GM12878 (cell line): ENCODE data around the gene PPP2R5C. TPM values are rescaled to one million over a fixed set of nuclear protein-coding genes. Genes with fewer than 3 reads are reported as not detected.

Source experiments
- ATAC-seq: fragments of 200-7000 bp; cut with Tn5 transposase; 3 replicates; pipeline ENCODE4 v1.9.1; 2020; ENCODE audit warnings: mild to moderate bottlenecking, moderate library complexity
- BruUV-seq: library from RNA; stranded (reverse); fragments of 400-500 nt; replicated peaks from 2 replicates; lab custom pipeline; 2021; lab: Mats Ljungman, UMichigan
- CTCF ChIA-PET: fragments of 300-600 bp; sonication (Branson Sonifier 250); formaldehyde crosslinking; extraction: SDS; loops from one replicate; lab custom pipeline; 2021; ENCODE audit warnings: inconsistent platforms; lab: Yijun Ruan, JAX
- POLR2A ChIA-PET: fragments of 350-600 bp; formaldehyde crosslinking; extraction: SDS; loops from one replicate; lab custom pipeline; 2021; ENCODE audit warnings: inconsistent platforms; lab: Charles Lee
- RAD21 ChIA-PET: fragments of 300-600 bp; sonication (Branson Sonifier 250); formaldehyde crosslinking; loops from one replicate; lab custom pipeline; 2023; ENCODE audit warnings: antibody characterized with exemption; ENCODE audit not compliant: unreplicated experiment; lab: Charles Lee
- SMC1A ChIA-PET: fragments of 300-600 bp; sonication (Branson Sonifier 250); formaldehyde crosslinking; loops from one replicate; lab custom pipeline; 2023; ENCODE audit not compliant: unreplicated experiment, uncharacterized antibody; lab: Charles Lee
- DNase-seq: peaks from one replicate; pipeline ENCODE4 v3.0.0-alpha.2; 2011; ENCODE audit warnings: low read depth, low spot score
- FAIRE-seq: peaks from 3 replicates; lab custom pipeline; 2011; peaks lifted over from hg19 to GRCh38; lab: Jason Lieb, UNC
- H2AFZ ChIP-seq: 2 replicates; pipeline ENCODE4 v1.6.0; 2011; ENCODE audit warnings: low read depth, low read length, control low read depth; ENCODE audit not compliant: control insufficient read depth
- H3K27ac ChIP-seq: 2 replicates; pipeline ENCODE4 v1.5.1; 2011; ENCODE audit warnings: control low read depth; ENCODE audit not compliant: control insufficient read depth, insufficient read depth
- H3K27me3 ChIP-seq, 2 experiments: replicated peaks in 1 of 2; 2 replicates each; pipeline versions ENCODE4 v1.6.0 to v1.6.1; 2011; ENCODE audit warnings: low read length in 1 of 2; ENCODE audit not compliant: control insufficient read depth in 2 of 2, insufficient read depth in 2 of 2
- H3K36me3 ChIP-seq, 2 experiments: 2 replicates each; pipeline ENCODE4 v1.5.1; 2011; ENCODE audit warnings: low read length in 1 of 2; ENCODE audit not compliant: control insufficient read depth in 2 of 2, insufficient read depth in 2 of 2
- H3K4me1 ChIP-seq: 2 replicates; pipeline ENCODE4 v1.6.1; 2011; ENCODE audit warnings: mild to moderate bottlenecking, low read length, moderate library complexity, mixed read lengths; ENCODE audit not compliant: control insufficient read depth, insufficient read depth
- H3K4me2 ChIP-seq: 2 replicates; pipeline ENCODE4 v1.6.0; 2011; ENCODE audit warnings: control low read depth; ENCODE audit not compliant: control insufficient read depth, insufficient read depth
- H3K4me3 ChIP-seq: fragments of 200-600 bp; sonication (generic); 2 replicates; pipeline ENCODE4 v1.5.1; 2016
- H3K79me2 ChIP-seq: 2 replicates; pipeline ENCODE4 v1.6.0; 2011; ENCODE audit warnings: low read length; ENCODE audit not compliant: control insufficient read depth, insufficient read depth
- H3K9ac ChIP-seq: 2 replicates; pipeline ENCODE4 v1.8.0; 2011; ENCODE audit warnings: low read length, control low read depth, mixed read lengths; ENCODE audit not compliant: control insufficient read depth, insufficient read depth
- H3K9me3 ChIP-seq: replicated peaks from 3 replicates; pipeline ENCODE4 v1.5.1; 2011; ENCODE audit warnings: mild to moderate bottlenecking, low read length; ENCODE audit not compliant: control insufficient read depth, insufficient read depth
- H4K20me1 ChIP-seq: 2 replicates; pipeline ENCODE4 v1.6.0; 2011; ENCODE audit not compliant: control insufficient read depth, insufficient read depth
- ATF2 ChIP-seq: IDR thresholded peaks from 2 replicates; pipeline ENCODE4 v1.6.1; 2012; ENCODE audit warnings: low read length, inconsistent platforms
- ATF3 ChIP-seq: IDR thresholded peaks from 2 replicates; pipeline ENCODE4 v1.6.1; 2011; ENCODE audit warnings: low read depth, mild to moderate bottlenecking, low read length, moderate library complexity, borderline replicate concordance; ENCODE audit errors: extremely low read depth
- ATF7 ChIP-seq: fragments of 450-650 bp; IDR thresholded peaks from 2 replicates; pipeline ENCODE4 v1.6.1; 2016; ENCODE audit warnings: low read depth, mild to moderate bottlenecking
- CHD1 ChIP-seq: IDR thresholded peaks from 2 replicates; pipeline ENCODE4 v1.6.1; 2012; ENCODE audit warnings: low read depth, low read length, improper control_type of control experiment
- FOXK2 ChIP-seq: fragments of 450-650 bp; IDR thresholded peaks from 2 replicates; pipeline ENCODE4 v1.6.1; 2017; ENCODE audit warnings: mild to moderate bottlenecking, moderate library complexity
- IKZF1 ChIP-seq: fragments of 450-650 bp; conservative IDR thresholded peaks from 2 replicates; pipeline ENCODE4 v1.6.1; 2017; ENCODE audit warnings: antibody characterized with exemption, mild to moderate bottlenecking
- IRF4 ChIP-seq: IDR thresholded peaks from 2 replicates; pipeline ENCODE4 v1.6.1; 2011; ENCODE audit warnings: low read depth, low read length
- KDM1A ChIP-seq: fragments of 200-600 bp; sonication (generic); IDR thresholded peaks from 2 replicates; pipeline ENCODE4 v1.6.1; 2016; ENCODE audit warnings: borderline replicate concordance
- MEF2B ChIP-seq: fragments of 450-650 bp; IDR thresholded peaks from 2 replicates; pipeline ENCODE4 v1.6.1; 2018; ENCODE audit warnings: mild to moderate bottlenecking, moderate library complexity; ENCODE audit not compliant: partially characterized antibody, poor library complexity, severe bottlenecking
- MLLT1 ChIP-seq: fragments of 450-650 bp; IDR thresholded peaks from 2 replicates; pipeline ENCODE4 v1.6.1; 2016; ENCODE audit warnings: mild to moderate bottlenecking
- NBN ChIP-seq: fragments of 450-650 bp; IDR thresholded peaks from 2 replicates; pipeline ENCODE4 v1.6.1; 2016
- NFYA ChIP-seq: IDR thresholded peaks from 2 replicates; pipeline ENCODE4 v1.6.1; 2011; ENCODE audit warnings: low read depth, mild to moderate bottlenecking, low read length, improper control_type of control experiment, borderline replicate concordance
- PAX8 ChIP-seq: fragments of 450-650 bp; IDR thresholded peaks from 2 replicates; pipeline ENCODE4 v1.6.1; 2017; ENCODE audit warnings: mild to moderate bottlenecking, moderate library complexity
- SKIL ChIP-seq: fragments of 450-650 bp; IDR thresholded peaks from 2 replicates; pipeline ENCODE4 v1.6.1; 2017; ENCODE audit warnings: mild to moderate bottlenecking, low read depth, inconsistent platforms; ENCODE audit not compliant: poor library complexity, severe bottlenecking
- SMAD1 ChIP-seq: fragments of 450-650 bp; IDR thresholded peaks from 2 replicates; pipeline ENCODE4 v1.6.1; 2018; ENCODE audit warnings: mild to moderate bottlenecking, low read depth; ENCODE audit not compliant: partially characterized antibody
- ZBTB4 ChIP-seq: fragments of 450-650 bp; formaldehyde crosslinking; IDR thresholded peaks from 2 replicates; pipeline ENCODE4 v1.4.0; 2022; ENCODE audit warnings: mild to moderate bottlenecking, moderate library complexity
- ZSCAN29 ChIP-seq: fragments of 450-650 bp; IDR thresholded peaks from 2 replicates; pipeline ENCODE4 v1.6.1; 2017; ENCODE audit warnings: mild to moderate bottlenecking, moderate library complexity
- WGBS: methylation state at CpG from one replicate; pipeline ENCODE4 v1.1.6; 2016; ENCODE audit warnings: low lambda C conversion rate; ENCODE audit not compliant: insufficient replicate concordance, insufficient coverage; ENCODE audit errors: missing lambda C conversion rate; 5-methylcytosine and 5-hydroxymethylcytosine counted together
- in situ Hi-C: fragments of 300-500 bp; cut with MboI; formaldehyde crosslinking; loops from 9 replicates; pipeline ENCODE4 v1.14.3; 2018; ENCODE audit warnings: mixed read lengths
- intact Hi-C: fragments of 100-400 bp; cut with micrococcal nuclease; formaldehyde crosslinking; loops from one replicate; pipeline ENCODE4 v1.14.2; 2022; ENCODE audit not compliant: unreplicated experiment
- polyA plus RNA-seq, 11 experiments: library from polyadenylated mRNA; depleted of rRNA in 4 of 11; unstranded in 6 of 11; stranded (reverse) in 5 of 11; fragments of >200 nt; fragmentation: Nextera tagmentation in 4 of 11; fragmentation: Illumina TruSeq in 1 of 11; extraction: Ambion mirVana in 4 of 11; extraction: Trizol in 1 of 11; gene quantifications; 1 replicate in 1 of 11; 2 replicates in 10 of 11; pipeline versions ENCODE4 v1.2.1 to v1.2.3, GENCODE V29; 2011 to 2016; ENCODE audit warnings: inconsistent platforms in 2 of 11, missing spikeins in 2 of 11, low read depth in 1 of 11
- total RNA-seq, 4 experiments: library from RNA; depleted of rRNA in 3 of 4; stranded (reverse); fragments of >200 nt in 3 of 4; fragmentation: Illumina TruSeq in 1 of 4; extraction: Trizol in 1 of 4; gene quantifications; 2 replicates each; pipeline versions ENCODE4 v1.2.1 to v1.2.3, GENCODE V29; 2013 to 2021

The PPP2R5C gene
- total and polyA plus RNA-seq, 10 of the 15 experiments (the other 5 are each of a cell fraction or from before 2014, with no cell fraction given): 106 to 199 (median 144) TPM

- ChIA-PET SMC1A (no interaction called here), POLR2A (interaction anchor here (0.5 kb wide), 1 partner anchor 687 kb away, joined by 3 read pairs; no protein-coding TSS in a partner anchor), CTCF (interaction anchor here (0.6 kb wide), 1 partner anchor 663 kb away, joined by 3 read pairs; no protein-coding TSS in a partner anchor), RAD21 (interaction anchor here (0.8 to 1.0 kb wide), 2 partner anchors 34 to 109 kb away, joined by 3 read pairs; no protein-coding TSS in a partner anchor)
- Histone ChIP-seq H2AFZ (no peak overlapping the region), H4K20me1 (no peaks in the 10 kb centered on the region), H3K27ac (no peak overlapping the region), H3K9ac (no peak overlapping the region), H3K79me2 (no peaks in the 10 kb centered on the region), H3K4me1 (peaks cover 5% of the 10 kb centered on the region), H3K36me3 (no peaks in the 10 kb centered on the region), H3K4me2 (no peak overlapping the region), H3K4me3 (no peak overlapping the region), H3K27me3 (no peaks in the 10 kb centered on the region), H3K9me3 (peaks cover 6% of the 10 kb centered on the region; the same call in 1 of the 3 replicates)
- WGBS: 37% methylated on average over 8 of the region's 8 CpGs
- FAIRE-seq (no peak), DNase-seq (no peak), ATAC-seq (no peak)
- in situ Hi-C loops (no loop called here), intact Hi-C loops (no loop called here)
- BruUV-seq: no TSS peak
- no peak for TF ChIP-seq ATF2
- TF ChIP-seq KDM1A: no peak
- TF ChIP-seq IKZF1: no peak
- no peak for TF ChIP-seq MEF2B
- no peak for TF ChIP-seq ZSCAN29
- no peak for TF ChIP-seq ATF3
- no peak for TF ChIP-seq FOXK2
- TF ChIP-seq NFYA: no peak
- TF ChIP-seq ATF7: no peak
- no peak for TF ChIP-seq MLLT1
- TF ChIP-seq CHD1: no peak
- TF ChIP-seq PAX8: no peak
- TF ChIP-seq SMAD1: no peak
- TF ChIP-seq IRF4: no peak
- TF ChIP-seq NBN: no peak
- no peak for TF ChIP-seq ZBTB4 (CRISPR knock-in tag)
- TF ChIP-seq SKIL: no peak
Observed at GRCh38 chr14:101736585-101736984, 24.9 kb upstream of the PPP2R5C start.
